Astrocyte of the cerebellum (primary cell): ENCODE data around the gene CHN2.
"Not testable (repeated sequence)": the region's sequence is repeated elsewhere in the genome, so short reads cannot be mapped to it uniquely, and the experiment has no call there.

Source experiments
- DNase-seq: peaks from one replicate; pipeline ENCODE4 v3.0.0-alpha.2; 2011; ENCODE audit warnings: low read depth
- H3K4me3 ChIP-seq: 2 replicates; pipeline ENCODE4 v1.5.1; 2011; ENCODE audit warnings: mild to moderate bottlenecking, low read depth, low read length, moderate library complexity
- CTCF ChIP-seq: IDR thresholded peaks from 2 replicates; pipeline ENCODE4 v1.5.1; 2012; ENCODE audit warnings: low read length, low read depth, moderate library complexity, mild to moderate bottlenecking; ENCODE audit errors: missing control alignments
- in situ Hi-C: cut with HindIII; loops from 2 replicates; pipeline ENCODE4 v1.10.0; 2017; ENCODE audit warnings: low sequenced_read_pairs

The CHN2 gene

GRCh38 chr7:29255906-29256692 lies 61.5 kb downstream of the CHN2 start:
- no peak overlapping the region for H3K4me3 ChIP-seq
- in situ Hi-C loops, result no loop called here
- no peak for TF ChIP-seq CTCF
- DNase-seq, result no peak

GRCh38 chr7:29256693-29257002 lies 62.1 kb downstream of the CHN2 start:
- no peak for DNase-seq
- no peak for TF ChIP-seq CTCF
- in situ Hi-C loops, result no loop called here
- H3K4me3 ChIP-seq, result no peak overlapping the region

GRCh38 chr7:29258951-29259350 lies 64.4 kb downstream of the CHN2 start:
- in situ Hi-C loops, result no loop called here
- H3K4me3 ChIP-seq, result no peak overlapping the region
- TF ChIP-seq CTCF, result no peak
- DNase-seq, result no peak

GRCh38 chr7:29262191-29262917 lies 67.8 kb downstream of the CHN2 start:
- no peak for DNase-seq
- in situ Hi-C loops, result no loop called here
- TF ChIP-seq CTCF, result no peak

GRCh38 chr7:29263601-29264207 lies 69.1 kb downstream of the CHN2 start:
- H3K4me3 ChIP-seq, in situ Hi-C loops, DNase-seq: not testable (repeated sequence)

More at GRCh38 chr7:29262191-29262917, 67.8 kb downstream of the CHN2 start:
- H3K4me3 ChIP-seq, result no peak overlapping the region

GRCh38 chr7:29265208-29265923 lies 70.8 kb downstream of the CHN2 start:
- in situ Hi-C loops, result no loop called here
- peak; percentile 23 for DNase-seq
- no peak for TF ChIP-seq CTCF
- H3K4me3 ChIP-seq, result no peak overlapping the region
